Naive thymus-derived CD4-positive, alpha-beta T cell (primary cell): Measurements from ENCODE around the gene FKBP15. TPM values are rescaled to one million over a fixed set of nuclear protein-coding genes. Genes with fewer than 3 reads are reported as not detected.
A peak's percentile ranks its signal among the peaks of the same experiment; 100 is the strongest.

ENCODE experiments used
- ATAC-seq: fragments of 150-1000 bp; cut with Tn5 transposase; 2 replicates; pipeline ENCODE4 v1.10.0; 2021; ENCODE audit warnings: mild to moderate bottlenecking, moderate library complexity
- CTCF ChIA-PET: fragments of 350-600 bp; sonication (Branson Sonifier 250); formaldehyde crosslinking; loops from one replicate; lab custom pipeline; 2021; ENCODE audit warnings: antibody characterized with exemption; lab: Charles Lee
- POLR2A ChIA-PET: fragments of 350-600 bp; sonication (Branson Sonifier 250); formaldehyde crosslinking; loops from one replicate; lab custom pipeline; 2021; ENCODE audit warnings: antibody characterized with exemption, inconsistent platforms; lab: Charles Lee
- DNase-seq, 9 donors: peaks; one replicate each; pipeline versions ENCODE4 v3.0.0 to v3.0.0-alpha.2; 2020 to 2022; ENCODE audit warnings: mixed read lengths in 1 of 9
- H3K27ac ChIP-seq: one replicate; pipeline ENCODE4 v1.7.0; 2013; ENCODE audit warnings: mild to moderate bottlenecking, low read depth, low read length, moderate library complexity
- H3K27me3 ChIP-seq, 2 donors: one replicate each; pipeline ENCODE4 v1.7.0; 2013; ENCODE audit warnings: low read length in 2 of 2, mild to moderate bottlenecking in 2 of 2, moderate library complexity in 2 of 2; ENCODE audit not compliant: control insufficient read depth in 2 of 2, insufficient read depth in 2 of 2
- H3K36me3 ChIP-seq, 3 experiments: 1 replicate in 2 of 3; 2 replicates in 1 of 3; pipeline ENCODE4 v1.7.0; 2013; ENCODE audit warnings: low read length in 3 of 3, mild to moderate bottlenecking in 3 of 3, moderate library complexity in 1 of 3; ENCODE audit not compliant: insufficient read depth in 3 of 3, control insufficient read depth in 2 of 3
- H3K4me1 ChIP-seq, 2 donors: one replicate each; pipeline ENCODE4 v1.7.0; 2013; ENCODE audit warnings: low read length in 2 of 2, mild to moderate bottlenecking in 2 of 2, moderate library complexity in 1 of 2; ENCODE audit not compliant: control insufficient read depth in 2 of 2, insufficient read depth in 2 of 2
- H3K4me3 ChIP-seq: 2 replicates; pipeline ENCODE4 v1.7.0; 2013; ENCODE audit warnings: mild to moderate bottlenecking, low read length
- H3K9me3 ChIP-seq, 3 experiments: 1 replicate in 2 of 3; 2 replicates in 1 of 3; pipeline ENCODE4 v1.7.0; 2013; ENCODE audit warnings: low read length in 3 of 3; ENCODE audit not compliant: control insufficient read depth in 2 of 3
- H3K27ac Mint-ChIP-seq, 9 donors: one replicate each; pipeline ENCODE4 v1.8.0; 2020 to 2022; ENCODE audit warnings: mixed read lengths in 9 of 9, mild to moderate bottlenecking in 8 of 9, moderate library complexity in 5 of 9, inconsistent platforms in 2 of 9
- H3K27me3 Mint-ChIP-seq, 5 donors: one replicate each; pipeline ENCODE4 v1.8.0; 2021 to 2022; ENCODE audit warnings: mixed read lengths in 5 of 5, mild to moderate bottlenecking in 1 of 5
- H3K36me3 Mint-ChIP-seq, 5 donors: one replicate each; pipeline ENCODE4 v1.8.0; 2020 to 2022; ENCODE audit warnings: mixed read lengths in 5 of 5, mild to moderate bottlenecking in 3 of 5, inconsistent platforms in 1 of 5
- H3K4me1 Mint-ChIP-seq, 7 donors: one replicate each; pipeline ENCODE4 v1.8.0; 2020 to 2022; ENCODE audit warnings: mixed read lengths in 7 of 7, mild to moderate bottlenecking in 3 of 7, inconsistent platforms in 1 of 7
- H3K4me3 Mint-ChIP-seq, 10 donors: one replicate each; pipeline ENCODE4 v1.8.0; 2020 to 2022; ENCODE audit warnings: mild to moderate bottlenecking in 10 of 10, mixed read lengths in 10 of 10, moderate library complexity in 6 of 10, inconsistent platforms in 2 of 10
- H3K9me3 Mint-ChIP-seq, 11 donors: one replicate each; pipeline ENCODE4 v1.8.0; 2020 to 2022; ENCODE audit warnings: mixed read lengths in 11 of 11, mild to moderate bottlenecking in 4 of 11, inconsistent platforms in 1 of 11, moderate library complexity in 1 of 11
- intact Hi-C, 2 donors: fragments of 100-400 bp; cut with micrococcal nuclease; formaldehyde crosslinking; loops; one replicate each; pipeline ENCODE4 v1.15.1; 2023
- polyA plus RNA-seq, 2 donors: library from polyadenylated mRNA; unstranded; fragments of 300-500 nt; fragmentation: Illumina TruSeq; gene quantifications; one replicate each; pipeline ENCODE4 v1.2.3, GENCODE V29; 2021
- total RNA-seq, 6 experiments: library from RNA in 5 of 6; stranded (reverse) in 5 of 6; gene quantifications; 1 replicate in 5 of 6; 2 replicates in 1 of 6; pipeline ENCODE4 v1.2.3 and lab custom pipeline; 2021 to 2026

The FKBP15 gene
- total and polyA plus RNA-seq, 7 experiments from 2014 or later = 8.8 to 50.6 (median 32.6) TPM

GRCh38 chr9:113261917-113262671 lies 41.0 kb upstream of the FKBP15 start:
- ChIA-PET POLR2A (no interaction called here), CTCF (no interaction called here)
- no peak overlapping the region for H3K27ac Mint-ChIP-seq
- peaks cover 0 to 2% (median 0%) of the 10 kb centered on the region in 7 donors for H3K4me1 Mint-ChIP-seq
- H3K4me3 ChIP-seq = no peak overlapping the region
- no peak for ATAC-seq
- intact Hi-C loops = no loop called here
- no peak overlapping the region for H3K27ac ChIP-seq
- H3K36me3 ChIP-seq = peaks cover 3 to 28% (median 4%) of the 10 kb centered on the region in 3 experiments
- peaks cover 11 to 54% (median 32%) of the 10 kb centered on the region in 5 donors for H3K36me3 Mint-ChIP-seq
- no peaks in the 10 kb centered on the region for H3K9me3 Mint-ChIP-seq
- DNase-seq = no peak
- no peaks in the 10 kb centered on the region for H3K27me3 ChIP-seq
- H3K9me3 ChIP-seq = no peaks in the 10 kb centered on the region
- H3K4me3 Mint-ChIP-seq = no peak overlapping the region
- H3K27me3 Mint-ChIP-seq = no peaks in the 10 kb centered on the region
- no peaks in the 10 kb centered on the region for H3K4me1 ChIP-seq

- Mint-ChIP-seq H3K27me3 (no peaks in the 10 kb centered on the region), H3K9me3 (no peaks in the 10 kb centered on the region), H3K4me1 (peaks cover 0 to 2% (median 0%) of the 10 kb centered on the region in 7 donors), H3K27ac (no peak overlapping the region), H3K4me3 (no peak overlapping the region), H3K36me3 (peaks cover 7 to 51% (median 28%) of the 10 kb centered on the region in 5 donors)
- POLR2A ChIA-PET = no interaction called here
- H3K4me3 ChIP-seq = no peak overlapping the region
- H3K9me3 ChIP-seq = no peaks in the 10 kb centered on the region
- DNase-seq (no peak), ATAC-seq (no peak)
- H3K4me1 ChIP-seq = no peaks in the 10 kb centered on the region
- no peaks in the 10 kb centered on the region for H3K27me3 ChIP-seq
- CTCF ChIA-PET = interaction anchor here (0.6 kb wide), 1 partner anchor 1565 kb away, joined by 3 read pairs; no protein-coding TSS in a partner anchor
- H3K27ac ChIP-seq = no peak overlapping the region
- intact Hi-C loops = no loop called here
- peaks cover 0 to 19% (median 0%) of the 10 kb centered on the region in 3 experiments for H3K36me3 ChIP-seq
Measured at GRCh38 chr9:113258282-113258681, 37.2 kb upstream of the FKBP15 start.

DNA sequence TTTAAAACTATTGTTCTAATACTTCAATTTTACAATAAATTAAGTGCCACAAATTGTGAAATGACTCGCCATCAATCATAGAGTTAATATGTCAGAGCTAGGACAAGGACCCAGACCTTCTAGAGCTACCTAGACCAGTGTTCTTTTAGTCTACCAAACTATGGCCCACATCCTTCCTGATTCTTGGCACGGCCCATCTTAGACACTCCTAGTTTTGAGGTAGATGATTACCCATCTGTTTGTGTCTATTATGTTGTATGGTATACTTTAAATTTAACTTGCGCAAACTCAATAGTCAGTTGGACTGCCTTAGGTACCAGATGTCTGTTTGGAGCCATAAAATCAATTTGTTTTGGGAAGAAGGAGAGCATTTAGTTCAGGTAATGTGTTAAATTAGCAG lies 36.8 kb upstream of the FKBP15 start:
- Mint-ChIP-seq H3K4me3 (no peak overlapping the region), H3K4me1 (peaks cover 0 to 2% (median 0%) of the 10 kb centered on the region in 7 donors), H3K9me3 (no peaks in the 10 kb centered on the region), H3K27me3 (no peaks in the 10 kb centered on the region), H3K27ac (no peak overlapping the region), H3K36me3 (peaks cover 7 to 52% (median 31%) of the 10 kb centered on the region in 5 donors)
- H3K27ac ChIP-seq = no peak overlapping the region
- no peak for DNase-seq
- H3K4me3 ChIP-seq = no peak overlapping the region
- no peaks in the 10 kb centered on the region for H3K4me1 ChIP-seq
- intact Hi-C loops = no loop called here
- ChIA-PET CTCF (interaction anchor here (0.6 kb wide), 1 partner anchor 1565 kb away, joined by 3 read pairs; no protein-coding TSS in a partner anchor), POLR2A (no interaction called here)
- peaks cover 0 to 19% (median 0%) of the 10 kb centered on the region in 3 experiments for H3K36me3 ChIP-seq
- no peaks in the 10 kb centered on the region for H3K9me3 ChIP-seq
- no peak for ATAC-seq
- H3K27me3 ChIP-seq = no peaks in the 10 kb centered on the region

- Mint-ChIP-seq H3K4me3 (no peak overlapping the region), H3K9me3 (peaks cover 0 to 6% (median 0%) of the 10 kb centered on the region in 11 donors), H3K36me3 (peaks cover 7 to 39% (median 32%) of the 10 kb centered on the region in 5 donors), H3K27me3 (no peaks in the 10 kb centered on the region), H3K27ac (no peak overlapping the region), H3K4me1 (peaks cover 0 to 2% (median 0%) of the 10 kb centered on the region in 7 donors)
- ATAC-seq = peak; percentile 57
- ChIA-PET CTCF (no interaction called here), POLR2A (no interaction called here)
- intact Hi-C loops = no loop called here
- Histone ChIP-seq H3K27ac (no peak overlapping the region), H3K4me1 (no peaks in the 10 kb centered on the region), H3K4me3 (no peak overlapping the region), H3K36me3 (peaks cover 0 to 16% (median 0%) of the 10 kb centered on the region in 3 experiments), H3K27me3 (no peaks in the 10 kb centered on the region), H3K9me3 (no peaks in the 10 kb centered on the region)
- no peak for DNase-seq
Measured at GRCh38 chr9:113255438-113255837, 34.4 kb upstream of the FKBP15 start.

DNA sequence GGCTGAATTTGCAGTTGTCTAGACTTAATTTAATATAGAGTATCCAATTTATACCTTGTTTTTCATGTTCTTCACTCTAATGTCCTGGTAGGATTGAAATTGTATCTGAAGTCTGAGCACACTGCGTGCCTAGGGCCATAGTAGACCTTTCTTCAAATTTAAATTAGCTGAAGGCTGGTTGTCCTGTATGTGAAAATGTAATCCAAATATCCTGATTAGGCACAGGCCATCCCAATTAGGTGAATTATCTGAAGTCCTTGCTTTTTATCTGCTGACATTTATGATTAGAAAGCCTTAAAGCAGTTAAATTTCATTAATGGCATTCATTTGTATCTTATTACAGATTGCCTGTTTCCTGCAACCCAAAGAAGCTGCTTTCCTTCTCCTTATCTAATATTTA lies 33.9 kb upstream of the FKBP15 start:
- Histone ChIP-seq H3K27ac (no peak overlapping the region), H3K27me3 (no peaks in the 10 kb centered on the region), H3K36me3 (peaks cover 0 to 12% (median 0%) of the 10 kb centered on the region in 3 experiments), H3K9me3 (no peaks in the 10 kb centered on the region), H3K4me3 (no peak overlapping the region), H3K4me1 (no peaks in the 10 kb centered on the region)
- CTCF ChIA-PET = no interaction called here
- H3K4me1 Mint-ChIP-seq = peaks cover 0 to under 1% (median 0%) of the 10 kb centered on the region in 7 donors
- H3K27me3 Mint-ChIP-seq = no peaks in the 10 kb centered on the region
- DNase-seq (no peak), ATAC-seq (no peak)
- no peak overlapping the region for H3K27ac Mint-ChIP-seq
- no peak overlapping the region for H3K4me3 Mint-ChIP-seq
- intact Hi-C loops = no loop called here
- peaks cover 3 to 34% (median 28%) of the 10 kb centered on the region in 5 donors for H3K36me3 Mint-ChIP-seq
- peaks cover 0 to 6% (median 0%) of the 10 kb centered on the region in 11 donors for H3K9me3 Mint-ChIP-seq
- POLR2A ChIA-PET = no interaction called here

- H3K4me3 ChIP-seq = no peak overlapping the region
- H3K4me1 Mint-ChIP-seq = no peaks in the 10 kb centered on the region
- ChIA-PET CTCF (no interaction called here), POLR2A (no interaction called here)
- H3K36me3 ChIP-seq = no peaks in the 10 kb centered on the region
- no peaks in the 10 kb centered on the region for H3K4me1 ChIP-seq
- no peak overlapping the region for H3K27ac Mint-ChIP-seq
- peaks cover 0 to 15% (median 2%) of the 10 kb centered on the region in 11 donors for H3K9me3 Mint-ChIP-seq
- intact Hi-C loops = no loop called here
- H3K9me3 ChIP-seq = no peaks in the 10 kb centered on the region
- peaks cover 0 to 14% (median 13%) of the 10 kb centered on the region in 5 donors for H3K36me3 Mint-ChIP-seq
- H3K27me3 ChIP-seq = no peaks in the 10 kb centered on the region
- H3K27me3 Mint-ChIP-seq = no peaks in the 10 kb centered on the region
- ATAC-seq (no peak), DNase-seq (no peak)
- no peak overlapping the region for H3K27ac ChIP-seq
- no peak overlapping the region for H3K4me3 Mint-ChIP-seq
Measured at GRCh38 chr9:113250807-113251206, 29.7 kb upstream of the FKBP15 start.
